K562 (cell line): ENCODE results near the gene HSD17B12. TPM values are rescaled to one million over a fixed set of nuclear protein-coding genes. Genes with fewer than 3 reads are reported as not detected.

ENCODE experiments used
- ATAC-seq: fragments of 200-7000 bp; cut with Tn5 transposase; 3 replicates; pipeline ENCODE4 v1.9.1; 2020; ENCODE audit warnings: moderate library complexity
- BruUV-seq: library from RNA; stranded (reverse); fragments of 400-500 nt; replicated peaks from 2 replicates; lab custom pipeline; 2021; lab: Mats Ljungman, UMichigan
- CTCF ChIA-PET: fragments of 300-600 bp; formaldehyde crosslinking; extraction: SDS; loops from one replicate; lab custom pipeline; 2021; ENCODE audit warnings: low intra/inter-chr PET ratio; lab: Yijun Ruan, JAX
- POLR2A ChIA-PET: fragments of 300-600, 350-650 bp; sonication (Branson Sonifier 250); formaldehyde crosslinking; extraction: SDS; loops from one replicate; lab custom pipeline; 2021; ENCODE audit warnings: antibody characterized with exemption, inconsistent platforms; lab: Yijun Ruan, JAX
- DNase-seq, 4 experiments: peaks; one replicate each; pipeline versions ENCODE4 v3.0.0 to v3.0.0-alpha.2; 2011 to 2018; ENCODE audit warnings: low spot score in 3 of 4, mixed read lengths in 3 of 4; ENCODE audit errors: extremely low read depth in 1 of 4
- FAIRE-seq: peaks from 2 replicates; lab custom pipeline; 2011; peaks lifted over from hg19 to GRCh38; lab: Jason Lieb, UNC
- H2AFZ ChIP-seq: 2 replicates; pipeline ENCODE4 v1.6.0; 2011; ENCODE audit warnings: low read depth, low read length, control low read depth, inconsistent platforms
- H3K27ac ChIP-seq: fragments of 200-600 bp; 3 replicates; pipeline ENCODE4 v1.8.0; 2011; ENCODE audit warnings: low read depth, mild to moderate bottlenecking, control low read depth, inconsistent platforms, low read length, moderate library complexity, mixed read lengths; ENCODE audit errors: extremely low read depth
- H3K27me3 ChIP-seq, 2 experiments: fragments of 300-600 bp in 1 of 2; 2 replicates in 1 of 2; 3 replicates in 1 of 2; pipeline versions ENCODE4 v1.6.0 to v1.8.0; 2011; ENCODE audit warnings: inconsistent platforms in 2 of 2, low read length in 2 of 2, mild to moderate bottlenecking in 1 of 2, mixed read lengths in 1 of 2, moderate library complexity in 1 of 2; ENCODE audit not compliant: control insufficient read depth in 2 of 2, insufficient read depth in 2 of 2
- H3K36me3 ChIP-seq: fragments of 300-600 bp; 3 replicates; pipeline ENCODE4 v1.8.0; 2011; ENCODE audit warnings: mild to moderate bottlenecking, low read length, inconsistent platforms; ENCODE audit not compliant: control insufficient read depth, insufficient read depth
- H3K4me1 ChIP-seq, 2 experiments: fragments of 200-600 bp in 1 of 2; replicated peaks in 1 of 2; 2 replicates in 1 of 2; 3 replicates in 1 of 2; pipeline versions ENCODE4 v1.5.1 to v1.8.0; 2011; ENCODE audit warnings: inconsistent platforms in 2 of 2, low read length in 2 of 2, mild to moderate bottlenecking in 1 of 2, mixed read lengths in 1 of 2, moderate library complexity in 1 of 2; ENCODE audit not compliant: control insufficient read depth in 2 of 2, insufficient read depth in 2 of 2
- H3K4me2 ChIP-seq: 2 replicates; pipeline ENCODE4 v1.6.1; 2011; ENCODE audit warnings: low read length, control low read depth, inconsistent platforms, mixed read lengths; ENCODE audit not compliant: insufficient read depth
- H3K4me3 ChIP-seq: fragments of 200-600 bp; sonication (generic), shearing (Covaris generic); 2 replicates; pipeline ENCODE4 v1.5.1; 2016; ENCODE audit warnings: control low read depth, inconsistent platforms
- H3K79me2 ChIP-seq: fragments of 200-600 bp; 3 replicates; pipeline ENCODE4 v1.8.0; 2011; ENCODE audit warnings: low read length, inconsistent platforms; ENCODE audit not compliant: control insufficient read depth, insufficient read depth
- H3K9ac ChIP-seq, 2 experiments: 2 replicates each; pipeline versions ENCODE4 v1.6.0 to v1.6.1; 2011; ENCODE audit warnings: low read depth in 2 of 2, low read length in 2 of 2, control low read depth in 1 of 2, inconsistent platforms in 1 of 2, mild to moderate bottlenecking in 1 of 2, mixed read lengths in 1 of 2; ENCODE audit not compliant: insufficient read depth in 1 of 2
- H3K9me1 ChIP-seq: one replicate; pipeline ENCODE4 v1.6.0; 2011; ENCODE audit warnings: inconsistent platforms, mild to moderate bottlenecking, low read length, moderate library complexity; ENCODE audit not compliant: control insufficient read depth, insufficient read depth
- H3K9me3 ChIP-seq: replicated peaks from 2 replicates; pipeline ENCODE4 v1.5.1; 2011; ENCODE audit warnings: low read depth, low read length, inconsistent platforms; ENCODE audit not compliant: control insufficient read depth, insufficient read depth
- H4K20me1 ChIP-seq: replicated peaks from 2 replicates; pipeline ENCODE4 v1.6.1; 2011; ENCODE audit warnings: low read length, inconsistent platforms, mixed read lengths; ENCODE audit not compliant: control insufficient read depth, insufficient read depth
- CHAMP1 ChIP-seq: fragments of 450-650 bp; IDR thresholded peaks from 2 replicates; pipeline ENCODE4 v1.6.1; 2016; ENCODE audit warnings: mild to moderate bottlenecking
- E2F1 ChIP-seq: sonication (generic); formaldehyde crosslinking; IDR thresholded peaks from 2 replicates; pipeline ENCODE4 v1.8.1; 2023; ENCODE audit warnings: mild to moderate bottlenecking, missing genetic modification reagents, moderate library complexity
- GTF2B ChIP-seq: IDR thresholded peaks from 2 replicates; pipeline ENCODE4 v1.6.1; 2011; ENCODE audit not compliant: insufficient read length; ENCODE audit errors: extremely low read depth
- L3MBTL2 ChIP-seq: fragments of 450-650 bp; IDR thresholded peaks from 2 replicates; pipeline ENCODE4 v1.6.1; 2016; ENCODE audit warnings: mild to moderate bottlenecking, moderate library complexity
- MAX ChIP-seq: sonication (generic); formaldehyde crosslinking; IDR thresholded peaks from 2 replicates; pipeline ENCODE4 v1.9.0; 2022; ENCODE audit warnings: mild to moderate bottlenecking, missing genetic modification reagents
- MEF2A ChIP-seq: IDR thresholded peaks from 2 replicates; pipeline ENCODE4 v1.6.1; 2011; ENCODE audit warnings: low read depth, mild to moderate bottlenecking, low read length, moderate library complexity; ENCODE audit not compliant: control insufficient read depth
- TGIF2 ChIP-seq: sonication (generic); formaldehyde crosslinking; IDR thresholded peaks from 2 replicates; pipeline ENCODE4 v1.8.1; 2022; ENCODE audit warnings: mild to moderate bottlenecking, missing genetic modification reagents, moderate library complexity
- ZMIZ1 ChIP-seq, 2 experiments: fragments of 150-350 bp in 1 of 2; IDR thresholded peaks; 2 replicates each; pipeline ENCODE4 v1.6.1; 2012 to 2016; ENCODE audit warnings: low read depth in 2 of 2, low read length in 2 of 2, mild to moderate bottlenecking in 1 of 2, moderate library complexity in 1 of 2
- ZNF23 ChIP-seq: fragments of 250-450 bp; sonication (Bioruptor Pico); IDR thresholded peaks from 2 replicates; pipeline ENCODE4 v1.4.0; 2020; ENCODE audit warnings: mild to moderate bottlenecking
- WGBS: fragments of 100-300 bp; shearing (Covaris generic); methylation state at CpG from one replicate; pipeline ENCODE4 v1.1.6; 2016; ENCODE audit warnings: low coverage, mixed read lengths; ENCODE audit not compliant: insufficient coverage; ENCODE audit errors: missing lambda C conversion rate; 5-methylcytosine and 5-hydroxymethylcytosine counted together
- in situ Hi-C: fragments of 300-500 bp; cut with MboI; formaldehyde crosslinking; loops from 4 replicates; pipeline ENCODE4 v1.15.0; 2018; ENCODE audit warnings: inconsistent platforms, mixed read lengths
- intact Hi-C: fragments of 100-400 bp; cut with micrococcal nuclease; formaldehyde crosslinking; loops from 2 replicates; pipeline ENCODE4 v1.14.2; 2022
- polyA plus RNA-seq, 8 experiments: library from polyadenylated mRNA; depleted of rRNA in 4 of 8; stranded (reverse) in 5 of 8; unstranded in 3 of 8; fragments of >200 nt; fragmentation: Nextera tagmentation in 2 of 8; fragmentation: Illumina TruSeq in 1 of 8; extraction: Ambion mirVana in 2 of 8; extraction: Trizol in 1 of 8; gene quantifications; 2 replicates each; pipeline versions ENCODE4 v1.2.1 to v1.2.3, GENCODE V29; 2011 to 2014; ENCODE audit warnings: inconsistent platforms in 1 of 8, missing spikeins in 1 of 8
- total RNA-seq, 7 experiments: library from RNA; depleted of rRNA in 6 of 7; stranded (reverse); fragments of >200 nt in 6 of 7; fragmentation: Illumina TruSeq in 2 of 7; extraction: Trizol in 2 of 7; gene quantifications; 2 replicates each; pipeline versions ENCODE4 v1.2.1 to v1.2.3, GENCODE V29; 2011 to 2021; ENCODE audit warnings: low replicate concordance in 1 of 7

Gene HSD17B12
- total and polyA plus RNA-seq, 9 of the 15 experiments (the other 6 are each of a cell fraction or from before 2014, with no cell fraction given): 9.1 to 34.5 (median 23.3) TPM

GRCh38 chr11:43631732-43632131, 48.8 kb upstream of the HSD17B12 start:
- ATAC-seq: no peak
- H4K20me1 ChIP-seq: no peaks in the 10 kb centered on the region
- no peak overlapping the region for H3K4me2 ChIP-seq
- no peaks in the 10 kb centered on the region for H3K36me3 ChIP-seq
- H3K9me3 ChIP-seq: no peaks in the 10 kb centered on the region
- H3K4me1 ChIP-seq: no peaks in the 10 kb centered on the region
- intact Hi-C loops: no loop called here
- no peak overlapping the region; the same call in 1 of the 2 replicates for H2AFZ ChIP-seq
- ChIA-PET CTCF (no interaction called here), POLR2A (interaction anchor here (0.5 to 0.7 kb wide), 2 partner anchors 49 to 68 kb away, joined by 3 read pairs; no protein-coding TSS in a partner anchor)
- DNase-seq: no peak
- WGBS: 37% methylated on average over 14 of the region's 14 CpGs
- no peak for FAIRE-seq
- no peak overlapping the region for H3K9ac ChIP-seq
- H3K79me2 ChIP-seq: no peaks in the 10 kb centered on the region
- H3K27me3 ChIP-seq: no peaks in the 10 kb centered on the region; a peak in 1 of 5 replicates
- no peaks in the 10 kb centered on the region for H3K9me1 ChIP-seq
- H3K27ac ChIP-seq: no peak overlapping the region
- no TSS peak for BruUV-seq
- H3K4me3 ChIP-seq: no peak overlapping the region
- in situ Hi-C loops: no loop called here
- TF ChIP-seq ZNF23 (CRISPR knock-in tag): no peak
- no peak for TF ChIP-seq L3MBTL2
- TF ChIP-seq ZMIZ1 (IDR thresholded peaks at IDR 0.05; ENCODE audit: low read depth in 2 of 2, low read length in 2 of 2): no peak
- TF ChIP-seq MAX: no peak
- TF ChIP-seq GTF2B: no peak
- TF ChIP-seq CHAMP1: no peak
- no peak for TF ChIP-seq E2F1 (CRISPR knock-in tag)
- no peak for TF ChIP-seq MEF2A
- TF ChIP-seq TGIF2 (CRISPR knock-in tag): no peak
